ENCODE measurements around the gene MYBPH. TPM values are rescaled to one million over a fixed set of nuclear protein-coding genes. Genes with fewer than 3 reads are reported as not detected.

MYBPH gene
- total and polyA plus RNA-seq, 9 donors = 109 to 554 (median 316) TPM

GRCh38 chr1:203159844-203160243, 15.8 kb downstream of the MYBPH start:
- 60% methylated on average over 1 of the region's 1 CpG for WGBS (ENCODE audit: insufficient coverage)
- peaks cover 30% of the 10 kb centered on the region for H3K27me3 ChIP-seq (ENCODE audit: control insufficient read depth, insufficient read depth, low read length)
- no peak overlapping the region for H3K4me3 ChIP-seq (ENCODE audit: low read length)
- no peaks in the 10 kb centered on the region for H3K4me1 ChIP-seq (ENCODE audit: control insufficient read depth, insufficient read depth, low read length)
- no peak for DNase-seq
- H3K9me3 ChIP-seq (replicated peaks; ENCODE audit: control insufficient read depth, low read depth, low read length) = peaks cover 3% of the 10 kb centered on the region
- H3K36me3 ChIP-seq (ENCODE audit: control insufficient read depth, insufficient read depth, low read length) = no peaks in the 10 kb centered on the region
- no peak overlapping the region for H3K27ac ChIP-seq (ENCODE audit: low read length)

GRCh38 chr1:203158960-203159665, 16.5 kb downstream of the MYBPH start:
- no peak for DNase-seq
- H3K4me1 ChIP-seq (ENCODE audit: control insufficient read depth, insufficient read depth, low read length) = no peaks in the 10 kb centered on the region
- no peak overlapping the region for H3K27ac ChIP-seq (ENCODE audit: low read length)
- peaks cover 35% of the 10 kb centered on the region for H3K27me3 ChIP-seq (ENCODE audit: control insufficient read depth, insufficient read depth, low read length)
- H3K9me3 ChIP-seq (replicated peaks; ENCODE audit: control insufficient read depth, low read depth, low read length) = peaks cover 3% of the 10 kb centered on the region
- H3K36me3 ChIP-seq (ENCODE audit: control insufficient read depth, insufficient read depth, low read length) = no peaks in the 10 kb centered on the region
- 77% methylated on average over 7 of the region's 9 CpGs for WGBS (ENCODE audit: insufficient coverage)
- no peak overlapping the region for H3K4me3 ChIP-seq (ENCODE audit: low read length)

- no peak for DNase-seq
- Histone ChIP-seq H3K27ac (ENCODE audit: low read length) (no peak overlapping the region), H3K9me3 (replicated peaks; ENCODE audit: control insufficient read depth, low read depth, low read length) (peaks cover 3% of the 10 kb centered on the region), H3K27me3 (ENCODE audit: control insufficient read depth, insufficient read depth, low read length) (peaks cover 30% of the 10 kb centered on the region), H3K4me3 (ENCODE audit: low read length) (no peak overlapping the region), H3K36me3 (ENCODE audit: control insufficient read depth, insufficient read depth, low read length) (no peaks in the 10 kb centered on the region), H3K4me1 (ENCODE audit: control insufficient read depth, insufficient read depth, low read length) (no peaks in the 10 kb centered on the region)
- 41% methylated on average over 1 of the region's 1 CpG for WGBS (ENCODE audit: insufficient coverage)
These were observed 17.2 kb downstream of the MYBPH start for GRCh38 chr1:203158423-203158822.

GRCh38 chr1:203156280-203156679, 19.3 kb downstream of the MYBPH start:
- Histone ChIP-seq H3K36me3 (ENCODE audit: control insufficient read depth, insufficient read depth, low read length) (no peaks in the 10 kb centered on the region), H3K27ac (ENCODE audit: low read length) (no peak overlapping the region), H3K4me3 (ENCODE audit: low read length) (no peak overlapping the region), H3K27me3 (ENCODE audit: control insufficient read depth, insufficient read depth, low read length) (peaks cover 24% of the 10 kb centered on the region), H3K4me1 (ENCODE audit: control insufficient read depth, insufficient read depth, low read length) (no peaks in the 10 kb centered on the region), H3K9me3 (replicated peaks; ENCODE audit: control insufficient read depth, low read depth, low read length) (peaks cover 3% of the 10 kb centered on the region)
- no peak for DNase-seq
- no CpG with 5 or more reads among the region's 1 CpG for WGBS (ENCODE audit: insufficient coverage)

- H3K4me1 ChIP-seq (ENCODE audit: control insufficient read depth, insufficient read depth, low read length) = no peaks in the 10 kb centered on the region
- H3K27me3 ChIP-seq (ENCODE audit: control insufficient read depth, insufficient read depth, low read length) = peaks cover 15% of the 10 kb centered on the region
- DNase-seq = no peak
- no peaks in the 10 kb centered on the region for H3K36me3 ChIP-seq (ENCODE audit: control insufficient read depth, insufficient read depth, low read length)
- peaks cover 3% of the 10 kb centered on the region for H3K9me3 ChIP-seq (replicated peaks; ENCODE audit: control insufficient read depth, low read depth, low read length)
- 71% methylated on average over 4 of the region's 13 CpGs for WGBS (ENCODE audit: insufficient coverage)
- no peak overlapping the region for H3K4me3 ChIP-seq (ENCODE audit: low read length)
- no peak overlapping the region for H3K27ac ChIP-seq (ENCODE audit: low read length)
These were observed 21.4 kb downstream of the MYBPH start for GRCh38 chr1:203153989-203154821.

- no peak overlapping the region for H3K27ac ChIP-seq (ENCODE audit: low read length)
- H3K9me3 ChIP-seq (replicated peaks; ENCODE audit: control insufficient read depth, low read depth, low read length) = peaks cover under 1% of the 10 kb centered on the region
- no peak overlapping the region for H3K4me3 ChIP-seq (ENCODE audit: low read length)
- H3K27me3 ChIP-seq (ENCODE audit: control insufficient read depth, insufficient read depth, low read length) = peaks cover 14% of the 10 kb centered on the region
- H3K4me1 ChIP-seq (ENCODE audit: control insufficient read depth, insufficient read depth, low read length) = no peaks in the 10 kb centered on the region
- DNase-seq = no peak
- 63% methylated on average over 3 of the region's 9 CpGs for WGBS (ENCODE audit: insufficient coverage)
- no peaks in the 10 kb centered on the region for H3K36me3 ChIP-seq (ENCODE audit: control insufficient read depth, insufficient read depth, low read length)
These were observed 22.3 kb downstream of the MYBPH start for GRCh38 chr1:203153051-203153988.

- Histone ChIP-seq H3K36me3 (ENCODE audit: control insufficient read depth, insufficient read depth, low read length) (no peaks in the 10 kb centered on the region), H3K4me1 (ENCODE audit: control insufficient read depth, insufficient read depth, low read length) (no peaks in the 10 kb centered on the region), H3K9me3 (replicated peaks; ENCODE audit: control insufficient read depth, low read depth, low read length) (no peaks in the 10 kb centered on the region), H3K27ac (ENCODE audit: low read length) (no peak overlapping the region), H3K4me3 (ENCODE audit: low read length) (no peak overlapping the region), H3K27me3 (ENCODE audit: control insufficient read depth, insufficient read depth, low read length) (peaks cover 14% of the 10 kb centered on the region)
- WGBS (ENCODE audit: insufficient coverage) = 75% methylated on average over 5 of the region's 10 CpGs
- DNase-seq = no peak
These were observed 23.2 kb downstream of the MYBPH start for GRCh38 chr1:203152158-203153034.

GRCh38 chr1:203151362-203152157, 24.1 kb downstream of the MYBPH start:
- no peak overlapping the region for H3K27ac ChIP-seq (ENCODE audit: low read length)
- H3K27me3 ChIP-seq (ENCODE audit: control insufficient read depth, insufficient read depth, low read length) = peaks cover 14% of the 10 kb centered on the region
- H3K36me3 ChIP-seq (ENCODE audit: control insufficient read depth, insufficient read depth, low read length) = no peaks in the 10 kb centered on the region
- no peak overlapping the region for H3K4me3 ChIP-seq (ENCODE audit: low read length)
- WGBS (ENCODE audit: insufficient coverage) = 51% methylated on average over 4 of the region's 9 CpGs
- no peaks in the 10 kb centered on the region for H3K9me3 ChIP-seq (replicated peaks; ENCODE audit: control insufficient read depth, low read depth, low read length)
- DNase-seq = no peak
- H3K4me1 ChIP-seq (ENCODE audit: control insufficient read depth, insufficient read depth, low read length) = no peaks in the 10 kb centered on the region
